UCSD-AML1 (cell line): ENCODE measurements around the gene SPTBN1.

Experiments
- DNase-seq: peaks from one replicate; lab custom pipeline; 2025; ENCODE audit not compliant: unreplicated experiment; lab: John Stamatoyannopoulos, UW

SPTBN1 gene

GRCh38 chr2:54646170-54646927 lies 190.2 kb downstream of the SPTBN1 start:
- no peak for DNase-seq

- no peak for DNase-seq
Measured at GRCh38 chr2:54648256-54648655, 192.1 kb downstream of the SPTBN1 start.

- DNase-seq: no peak
Measured at GRCh38 chr2:54649191-54649590, 193.1 kb downstream of the SPTBN1 start.

- DNase-seq: no peak
Measured at GRCh38 chr2:54649633-54650032, 193.5 kb downstream of the SPTBN1 start.

- DNase-seq: no peak
Measured at GRCh38 chr2:54650612-54651011, 194.5 kb downstream of the SPTBN1 start.

GRCh38 chr2:54651291-54651690 lies 195.2 kb downstream of the SPTBN1 start:
- DNase-seq: no peak

- DNase-seq: no peak
Measured at GRCh38 chr2:54652540-54652939, 196.4 kb downstream of the SPTBN1 start.

- DNase-seq: no peak
Measured at GRCh38 chr2:54653572-54654204, 197.6 kb downstream of the SPTBN1 start.

GRCh38 chr2:54655046-54655809 lies 199.1 kb downstream of the SPTBN1 start:
- no peak for DNase-seq

- DNase-seq: no peak
Measured at GRCh38 chr2:54656863-54657262, 200.7 kb downstream of the SPTBN1 start.

GRCh38 chr2:54657664-54658083 lies 201.5 kb downstream of the SPTBN1 start:
- DNase-seq: peak; percentile 23

GRCh38 chr2:54658564-54659071 lies 202.5 kb downstream of the SPTBN1 start:
- DNase-seq: no peak

- DNase-seq: no peak
Measured at GRCh38 chr2:54659527-54659926, 203.4 kb downstream of the SPTBN1 start.

GRCh38 chr2:54660752-54661151 lies 204.6 kb downstream of the SPTBN1 start:
- DNase-seq: no peak

GRCh38 chr2:54663424-54664030 lies 207.4 kb downstream of the SPTBN1 start:
- no peak for DNase-seq

GRCh38 chr2:54664238-54664786 lies 208.2 kb downstream of the SPTBN1 start:
- DNase-seq: no peak

- no peak for DNase-seq
Measured at GRCh38 chr2:54665436-54665856, 209.3 kb downstream of the SPTBN1 start.

- DNase-seq: no peak
Measured at GRCh38 chr2:54666131-54666633, 210.1 kb downstream of the SPTBN1 start.

- no peak for DNase-seq
Measured at GRCh38 chr2:54666634-54667265, 210.6 kb downstream of the SPTBN1 start.

GRCh38 chr2:54667266-54667639 lies 211.1 kb downstream of the SPTBN1 start:
- no peak for DNase-seq
